HG03025 (cell line): ENCODE data around the gene THAP10.
"Not testable (repeated sequence)": the region's sequence is repeated elsewhere in the genome, so short reads cannot be mapped to it uniquely, and the experiment has no call there.

Experiments used
- ATAC-seq: cut with Tn5 transposase; IDR thresholded peaks from one replicate; pipeline ENCODE4 v1.9.1; 2021; ENCODE audit warnings: mild to moderate bottlenecking, moderate library complexity; ENCODE audit not compliant: unreplicated experiment, low FRiP score

The THAP10 gene

DNA sequence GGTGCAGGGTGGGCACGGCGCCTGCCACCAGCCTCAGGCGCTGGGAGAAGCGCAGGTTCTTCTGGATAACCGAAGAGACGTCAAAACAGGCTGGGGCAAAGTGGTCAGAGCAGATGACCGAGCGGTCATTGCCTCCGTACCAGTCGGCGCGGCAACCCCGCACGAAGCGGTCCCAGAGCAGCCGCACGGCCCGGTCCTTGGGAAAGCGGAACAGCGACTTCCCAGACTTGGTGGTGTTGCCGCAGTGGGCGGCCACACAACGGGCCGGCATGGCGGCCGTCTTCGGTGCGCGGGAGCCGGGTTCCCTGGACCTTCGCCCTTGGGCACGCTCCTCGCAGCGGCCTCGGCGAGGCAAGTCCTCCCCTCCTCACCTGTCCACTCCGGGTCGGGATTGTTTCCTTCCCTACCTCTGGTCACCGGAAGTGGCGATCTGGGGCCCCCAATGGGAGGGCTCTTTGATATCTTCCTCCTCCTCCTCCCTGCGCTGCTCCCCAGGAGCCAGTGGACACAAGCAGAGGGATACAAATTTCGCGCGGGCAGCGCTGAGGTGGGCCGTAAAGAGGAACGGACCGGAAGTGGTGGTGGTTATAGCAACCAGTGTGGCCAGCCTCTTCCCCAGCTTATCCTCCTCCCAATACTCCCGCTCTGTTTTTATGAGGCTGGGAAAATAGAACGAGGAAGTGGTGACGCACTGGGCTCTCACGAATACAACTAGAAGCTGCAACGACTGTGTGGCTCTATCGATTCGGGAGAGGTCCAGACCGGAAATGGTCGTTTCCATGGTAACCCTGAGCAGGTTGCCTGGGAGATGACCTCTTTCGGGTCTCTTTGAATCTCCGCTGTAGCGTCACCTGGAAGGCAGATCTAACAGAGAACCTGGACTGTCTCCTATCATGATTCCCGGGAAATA is at the start of gene THAP10, which contains the start of gene LRRC49:
Gene THAP10, minus strand, starts transcription at position 432 of the 910 bp plus-strand sequence. Its CDS starts 161 bp downstream, at position 271.
Gene LRRC49, plus strand, starts transcription at position 825 of the 910 bp plus-strand sequence. Its CDS starts 69 bp downstream, at position 894.
- ATAC-seq, result peak; percentile 77

DNA sequence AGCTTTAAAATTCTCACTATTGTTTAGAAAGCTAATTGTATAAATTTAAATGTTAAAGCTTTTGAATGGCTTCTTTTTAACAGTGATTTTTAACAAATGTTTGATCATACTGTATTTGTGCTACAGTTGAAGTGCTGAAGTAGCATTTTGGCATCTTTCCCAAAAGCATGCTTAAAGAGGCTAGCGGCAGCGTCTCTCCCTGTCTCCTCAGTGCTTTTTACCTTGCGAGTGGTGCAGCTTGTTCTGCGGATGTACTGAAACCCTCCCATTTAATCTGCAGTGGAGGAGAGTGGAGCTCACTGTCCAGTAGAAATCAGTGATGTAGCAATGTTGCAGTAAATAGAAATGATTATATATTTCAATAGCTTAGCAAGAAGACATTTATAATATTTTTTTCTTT is 44.1 kb upstream of the THAP10 start:
- no peak for ATAC-seq

GRCh38 chr15:70935631-70936030 is 43.4 kb upstream of the THAP10 start:
- no peak for ATAC-seq

GRCh38 chr15:70933411-70933810 is 41.2 kb upstream of the THAP10 start:
- ATAC-seq, result no peak

- no peak for ATAC-seq
These were observed 40.2 kb upstream of the THAP10 start for GRCh38 chr15:70932397-70932796.

DNA sequence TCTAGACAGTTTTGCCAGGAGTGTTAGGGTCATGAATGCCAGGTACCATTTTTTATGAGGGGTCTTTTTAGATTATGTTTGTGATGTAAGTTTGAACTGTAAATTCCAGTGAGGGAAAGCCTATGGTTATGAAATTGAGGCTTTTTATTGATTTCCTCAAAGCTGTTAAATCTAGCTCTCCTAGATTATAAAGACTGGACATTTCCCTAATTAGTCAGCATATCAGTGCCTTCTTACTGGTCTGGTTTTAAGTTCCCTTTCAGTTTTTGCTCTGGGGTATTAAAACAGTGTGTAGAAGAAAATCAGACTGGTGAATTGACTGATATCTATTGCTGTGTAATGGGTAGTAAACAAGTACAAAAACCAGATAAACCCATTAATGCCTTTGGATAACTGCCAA is 39.6 kb upstream of the THAP10 start:
- ATAC-seq, result no peak

GRCh38 chr15:70926914-70927313 is 34.7 kb upstream of the THAP10 start:
- ATAC-seq, result not testable (repeated sequence)

DNA sequence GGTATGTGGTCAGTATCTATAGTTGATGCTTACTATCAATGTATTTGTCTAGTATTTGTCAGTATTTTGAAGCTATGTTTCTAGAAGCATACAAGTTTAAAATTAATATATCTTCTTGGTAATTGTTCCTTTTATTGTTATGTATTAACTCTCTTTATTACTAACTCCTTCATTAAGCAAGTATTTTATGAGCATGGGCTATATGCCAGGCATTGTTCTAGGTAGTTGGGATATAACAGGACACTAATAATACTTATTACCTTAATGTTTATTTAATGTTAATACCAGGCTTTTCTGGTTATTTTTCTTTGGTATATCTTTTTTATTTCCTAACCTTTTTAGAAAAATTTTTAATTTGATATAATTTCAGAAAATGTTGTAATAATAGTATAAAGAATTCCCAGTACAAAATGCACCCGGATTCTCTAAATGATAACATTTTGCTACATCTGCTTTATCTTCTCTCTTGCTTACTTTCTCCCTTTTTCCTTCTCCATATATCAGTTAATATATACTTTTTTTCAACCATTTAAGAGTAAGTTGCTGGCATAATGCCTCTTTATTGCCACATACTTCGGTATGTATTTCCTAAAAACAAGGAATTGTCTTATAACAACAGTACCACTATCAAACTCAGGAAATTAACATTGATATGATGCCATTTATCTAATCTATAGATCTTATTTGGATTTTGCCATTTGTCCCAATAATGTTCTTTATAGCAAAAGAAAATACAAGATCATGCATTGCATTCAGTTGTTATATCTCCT is 31.3 kb upstream of the THAP10 start:
- no peak for ATAC-seq

DNA sequence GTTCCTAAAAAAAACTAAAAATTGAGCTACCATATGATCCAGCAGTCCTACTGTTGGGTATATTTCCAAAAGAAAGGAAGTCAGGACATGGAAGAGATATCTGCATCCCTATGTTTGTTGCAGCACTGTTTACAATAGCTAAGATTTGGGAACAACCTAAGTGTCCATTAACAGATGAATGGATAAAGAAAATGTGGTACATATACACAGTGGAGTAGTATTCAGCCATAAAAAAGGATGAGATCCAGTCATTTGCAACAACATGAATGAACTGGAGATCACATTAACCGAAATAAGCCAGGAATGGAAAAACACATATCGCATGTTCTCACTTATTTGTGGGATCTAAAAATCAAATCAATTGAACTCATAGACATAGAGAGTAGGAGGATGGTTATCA is 29.9 kb upstream of the THAP10 start:
- no peak for ATAC-seq

DNA sequence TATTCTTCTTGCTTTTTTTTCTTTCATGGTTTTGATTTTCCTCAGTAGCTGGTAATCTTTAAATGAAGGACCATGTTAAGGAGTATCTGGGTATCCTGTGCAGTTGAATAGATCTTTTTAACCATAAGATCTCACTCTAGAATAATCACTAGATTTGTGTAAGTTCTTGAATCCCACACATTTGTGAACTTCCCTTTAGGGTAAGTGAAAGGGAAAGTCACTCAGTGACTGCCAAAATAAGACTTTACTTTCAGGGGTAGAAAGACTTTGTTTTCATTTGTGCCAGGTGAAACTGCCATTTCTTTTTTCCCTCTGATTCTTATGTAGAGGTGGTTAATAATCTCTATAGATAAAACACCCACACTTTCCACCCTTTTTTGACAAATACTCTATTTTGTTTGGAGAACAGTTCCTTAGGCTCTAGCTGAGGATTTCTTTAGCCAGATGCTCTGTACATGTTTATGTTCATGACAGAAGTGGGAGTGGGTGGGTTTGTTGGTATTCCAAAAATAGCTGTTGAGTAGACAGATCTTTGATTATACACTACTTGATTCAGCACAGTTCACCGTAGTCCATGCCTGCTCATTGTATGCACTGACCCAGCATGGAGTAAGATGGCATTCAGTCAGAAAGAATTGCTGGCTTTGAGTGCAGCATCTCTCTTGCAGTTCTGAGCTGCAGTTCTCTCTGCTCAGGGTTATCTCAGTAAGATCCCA is 28.9 kb upstream of the THAP10 start:
- ATAC-seq, result no peak

- no peak for ATAC-seq
These were observed 25.7 kb upstream of the THAP10 start for GRCh38 chr15:70917955-70918354.

DNA sequence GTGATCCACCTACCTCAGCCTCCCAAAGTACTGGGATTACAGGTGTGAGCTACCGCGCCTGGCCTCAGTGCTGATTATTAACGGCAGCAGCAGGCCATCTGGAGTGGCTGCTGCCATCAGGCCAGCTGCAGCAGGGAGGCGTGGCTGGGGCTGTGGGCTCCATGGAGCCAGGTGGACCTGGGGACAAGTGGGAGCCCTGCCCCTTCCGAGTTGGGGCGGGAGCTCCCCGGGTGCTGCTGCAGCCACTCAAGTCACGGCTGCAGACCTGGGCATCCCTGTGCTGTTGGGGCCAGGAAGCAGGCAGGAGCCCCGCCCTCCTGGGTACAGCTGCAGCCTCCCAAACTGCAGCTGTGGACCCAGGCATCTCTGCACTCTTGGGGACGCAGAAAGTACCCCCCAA is 24.3 kb upstream of the THAP10 start:
- ATAC-seq, result no peak

- ATAC-seq, result no peak
These were observed 20.0 kb upstream of the THAP10 start for GRCh38 chr15:70912187-70912586.

DNA sequence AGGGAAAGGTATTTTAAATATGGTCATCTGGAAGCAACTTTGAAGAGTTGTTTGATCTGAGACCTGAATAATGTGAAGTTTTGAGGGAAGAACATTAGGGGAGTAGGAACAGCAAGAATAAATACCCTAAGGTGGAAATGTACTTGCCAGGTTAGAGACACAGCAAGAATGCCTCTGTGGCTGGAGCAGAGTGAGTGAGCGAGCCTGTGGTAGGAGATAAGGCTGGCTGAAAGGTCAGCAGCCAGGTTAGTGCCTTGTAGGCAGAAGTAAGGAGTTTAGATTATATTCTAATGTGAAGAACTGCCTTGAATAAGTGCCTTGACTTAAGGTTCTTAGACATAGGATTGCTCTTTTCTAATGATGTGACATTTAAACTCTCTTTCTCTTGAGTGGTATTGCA is 18.7 kb upstream of the THAP10 start:
- ATAC-seq, result no peak

GRCh38 chr15:70907784-70908471 is 15.7 kb upstream of the THAP10 start:
- no peak for ATAC-seq

GRCh38 chr15:70906842-70907241 is 14.6 kb upstream of the THAP10 start:
- ATAC-seq, result no peak

- no peak for ATAC-seq
These were observed 9.9 kb upstream of the THAP10 start for GRCh38 chr15:70902107-70902506.

GRCh38 chr15:70892912-70893560 is 803 bp upstream of the THAP10 start:
- peak; percentile 24 for ATAC-seq

DNA sequence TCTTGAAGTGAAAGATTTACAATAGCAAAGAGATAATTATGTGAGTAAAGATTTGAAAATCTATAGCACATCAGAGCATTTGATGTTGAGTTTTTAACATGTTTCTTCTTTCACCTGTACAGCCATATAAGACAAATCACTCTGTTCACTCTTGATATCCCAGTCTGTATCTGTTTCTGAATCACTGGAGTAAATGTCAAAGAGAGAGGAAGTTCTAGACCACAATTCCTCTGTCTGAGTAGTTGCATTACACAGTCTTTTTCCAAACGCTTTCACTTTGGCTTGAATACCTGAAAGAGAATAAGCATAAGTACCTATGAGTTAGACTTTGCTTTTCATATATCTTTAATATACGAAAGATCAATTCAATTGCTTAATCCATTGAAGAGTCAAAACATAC is 9.9 kb downstream of the THAP10 start:
- ATAC-seq, result no peak

DNA sequence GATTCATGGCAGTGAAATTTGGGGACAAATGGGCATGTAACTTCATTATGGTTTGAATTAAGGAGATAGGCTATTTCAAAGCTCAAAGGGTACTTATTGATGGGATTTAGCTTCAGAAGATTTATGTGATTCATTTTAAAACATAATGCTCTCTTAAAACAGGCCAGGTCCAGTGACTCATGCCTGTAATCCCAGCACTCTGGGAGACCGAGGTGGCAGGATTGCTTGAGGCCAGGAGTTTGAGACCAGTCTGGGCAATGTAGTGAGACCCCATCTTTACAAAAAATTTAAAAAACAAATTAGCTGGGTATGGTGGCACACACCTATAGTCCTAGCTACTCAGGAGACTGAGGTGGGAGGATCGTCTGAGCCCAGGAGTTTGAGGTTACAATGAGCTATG is 11.5 kb downstream of the THAP10 start:
- ATAC-seq, result no peak
